IPS DF 4.7 (cell line): ENCODE measurements around the gene SMIM1.

Experiments
- DNase-seq: peaks from one replicate; pipeline ENCODE4 v3.0.0-alpha.2; 2013; ENCODE audit warnings: low spot score; ENCODE audit errors: extremely low read depth

Gene SMIM1

DNA sequence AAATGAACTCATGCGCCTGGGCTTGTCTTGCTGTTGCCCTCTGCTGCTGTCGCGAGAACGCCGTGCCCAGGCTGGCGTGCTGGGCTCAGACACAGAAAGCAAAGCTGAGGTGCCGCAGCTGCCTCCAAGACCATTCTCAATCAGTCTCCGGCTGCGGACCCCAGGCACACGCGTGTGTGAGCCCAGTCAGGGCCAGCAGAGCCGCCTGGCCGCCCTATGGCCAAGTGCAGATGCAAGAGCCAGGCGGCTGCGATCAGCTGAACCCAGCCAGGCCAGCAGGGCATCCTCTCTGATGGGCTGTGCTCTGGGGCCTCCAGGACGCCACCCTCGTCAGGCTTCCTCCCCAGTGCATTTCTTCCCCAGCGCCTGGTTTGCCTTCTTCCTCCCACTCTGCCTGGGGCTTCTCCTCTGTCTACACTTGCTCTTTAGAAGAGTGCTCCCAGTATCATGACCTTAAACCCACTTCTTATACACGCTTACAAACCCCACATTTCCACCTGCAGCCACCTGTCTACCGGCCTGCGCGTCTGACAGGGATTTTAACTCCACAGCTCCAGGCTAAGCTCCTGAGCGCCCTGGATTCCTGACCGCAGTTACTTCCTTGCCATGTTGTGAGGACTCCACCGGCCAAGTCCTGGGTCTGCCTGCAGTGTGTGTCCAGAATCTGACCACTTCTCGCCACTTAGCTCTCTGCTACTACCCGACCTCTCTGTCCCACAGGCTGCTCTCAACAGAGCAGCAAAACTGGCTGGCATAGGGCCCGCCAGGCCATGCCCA lies 45.5 kb downstream of the SMIM1 start:
- DNase-seq = no peak

DNA sequence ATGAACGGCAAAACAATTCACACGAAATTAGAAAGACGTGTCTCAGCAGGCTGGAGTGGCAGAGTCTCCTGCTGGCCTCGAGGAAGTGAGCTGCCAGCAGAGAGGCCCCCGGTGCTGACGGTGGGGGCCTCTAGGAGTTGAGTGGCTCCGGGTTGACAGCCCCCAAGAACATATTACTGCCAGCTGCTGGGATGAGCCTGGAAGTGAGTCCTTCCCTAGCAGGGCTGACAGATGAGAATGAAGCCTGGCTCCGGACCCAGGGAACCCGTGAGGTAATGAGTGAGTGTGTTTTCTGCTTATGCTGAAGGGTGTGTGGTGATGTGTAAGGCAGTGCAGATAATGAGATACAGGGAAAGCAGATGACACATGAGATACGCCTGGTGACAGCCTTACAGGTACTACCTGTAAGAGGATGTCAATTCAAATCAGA lies 47.2 kb downstream of the SMIM1 start:
- no peak for DNase-seq

DNA sequence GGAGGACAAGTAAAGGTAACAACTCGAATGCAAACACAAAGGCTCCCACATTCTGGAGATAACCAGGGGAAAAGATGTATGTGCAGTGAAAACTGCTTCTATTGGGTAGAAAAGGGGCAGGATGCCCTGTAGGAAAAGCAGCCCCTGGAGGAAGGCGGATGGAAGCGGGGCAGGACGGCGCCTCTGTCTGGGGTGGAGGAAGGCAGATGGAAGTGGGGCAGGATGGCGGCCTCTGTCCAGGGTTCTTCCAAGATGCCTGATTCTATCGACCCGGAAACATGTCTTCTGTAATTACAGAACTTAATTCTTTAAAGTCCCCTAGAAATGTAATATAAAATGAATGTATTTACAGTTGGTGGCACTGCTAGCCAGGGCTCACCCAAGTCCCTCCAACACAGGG lies 47.8 kb downstream of the SMIM1 start:
- no peak for DNase-seq

DNA sequence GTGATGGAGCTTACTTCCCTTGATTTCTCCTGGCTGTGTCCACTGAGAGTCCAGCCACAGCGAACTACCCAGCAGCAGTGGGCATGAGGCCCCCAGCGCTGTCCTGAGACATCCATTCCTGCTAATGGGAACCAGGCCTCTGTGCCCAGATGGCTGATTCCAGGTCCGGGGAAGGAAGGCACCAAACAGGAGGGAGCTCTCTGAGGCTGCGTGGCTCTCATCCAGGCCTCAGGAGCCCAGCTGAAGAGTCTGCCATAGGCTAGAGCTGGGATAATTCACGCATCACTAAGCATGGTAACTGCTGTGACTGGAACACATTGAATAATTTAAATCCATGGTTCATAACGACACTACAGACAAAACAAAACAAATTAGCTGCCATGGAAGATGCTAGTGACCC lies 48.5 kb downstream of the SMIM1 start:
- DNase-seq = no peak

DNA sequence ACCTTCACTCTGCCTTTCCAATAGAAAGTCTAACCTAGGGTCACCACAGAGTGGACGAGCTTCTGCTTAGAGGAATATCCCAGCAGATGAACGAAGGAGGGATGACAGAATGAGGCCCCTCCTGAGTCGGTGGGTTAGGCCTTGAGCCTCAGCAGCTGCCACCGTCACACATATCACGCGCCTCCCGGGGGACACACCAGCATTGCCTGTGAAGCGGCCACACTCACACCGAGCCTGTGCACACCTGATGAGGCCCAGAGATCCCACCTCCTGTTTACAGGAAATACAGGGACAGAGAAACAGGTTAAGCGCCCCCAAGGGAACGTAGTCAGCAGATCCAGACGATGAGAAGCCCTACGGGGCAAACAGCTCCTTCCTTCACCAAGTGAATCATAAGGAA lies 48.9 kb downstream of the SMIM1 start:
- no peak for DNase-seq

- no peak for DNase-seq
Observed at GRCh38 chr1:3821908-3822307, 49.4 kb downstream of the SMIM1 start.

GRCh38 chr1:3822421-3822820 lies 49.9 kb downstream of the SMIM1 start:
- no peak for DNase-seq

DNA sequence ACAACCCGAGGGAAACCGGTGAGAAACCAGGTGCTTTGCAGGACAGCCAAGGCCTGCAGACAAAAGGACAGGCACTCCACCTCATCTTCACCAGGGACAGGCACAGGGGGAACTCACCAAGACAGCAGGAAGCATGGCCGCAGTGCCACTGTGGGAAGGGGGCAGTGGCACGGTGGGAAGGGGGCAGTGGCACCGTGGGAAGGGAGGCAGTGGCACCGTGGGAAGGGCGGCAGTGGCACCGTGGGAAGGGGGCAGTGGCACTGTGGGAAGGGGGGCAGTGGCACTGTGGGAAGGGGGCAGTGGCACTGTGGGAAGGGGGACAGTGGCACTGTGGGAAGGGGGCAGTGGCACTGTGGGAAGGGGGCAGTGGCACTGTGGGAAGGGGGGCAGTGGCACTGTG lies 52.1 kb downstream of the SMIM1 start:
- DNase-seq = no peak

DNA sequence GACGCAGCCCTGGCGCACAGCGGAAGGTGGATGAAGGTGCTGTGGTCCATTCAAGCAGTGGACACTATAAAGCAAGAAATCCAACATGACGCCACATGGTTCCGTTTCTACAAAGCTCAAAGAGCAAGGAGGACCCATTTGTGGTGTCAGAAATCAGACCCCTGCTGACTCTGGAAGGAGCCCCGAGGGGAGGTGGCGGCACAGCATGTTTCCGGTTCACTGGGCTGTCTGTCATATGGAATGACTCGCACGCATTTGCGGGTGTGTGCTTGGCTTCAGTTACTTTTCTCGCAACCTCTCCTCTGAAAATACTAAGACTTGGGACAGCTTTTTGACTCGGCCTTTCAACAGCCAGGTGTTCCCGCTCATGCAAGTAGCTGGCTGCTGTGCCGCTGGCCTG lies 52.8 kb downstream of the SMIM1 start:
- DNase-seq = no peak
